NCI-H446 (cell line): Measurements from ENCODE around the gene LPP.
"Not testable (repeated sequence)": the region's sequence is repeated elsewhere in the genome, so short reads cannot be mapped to it uniquely, and the experiment has no call there.

Experiments used
- DNase-seq, 2 experiments: peaks; one replicate each; lab custom pipeline; 2025; lab: John Stamatoyannopoulos, UW

LPP gene

GRCh38 chr3:188634285-188634684 lies 480.3 kb downstream of the LPP start:
- DNase-seq: no peak

- no peak for DNase-seq
Observed at GRCh38 chr3:188635258-188636042, 481.5 kb downstream of the LPP start.

- DNase-seq: not testable (repeated sequence)
Observed at GRCh38 chr3:188636292-188636691, 482.3 kb downstream of the LPP start.

- no peak for DNase-seq
Observed at GRCh38 chr3:188641076-188641475, 487.1 kb downstream of the LPP start.

GRCh38 chr3:188643736-188644135 lies 489.8 kb downstream of the LPP start:
- no peak for DNase-seq

GRCh38 chr3:188646592-188646991 lies 492.6 kb downstream of the LPP start:
- peak in 1 of 2 experiments; percentile 26 for DNase-seq

GRCh38 chr3:188647237-188647636 lies 493.3 kb downstream of the LPP start:
- DNase-seq: no peak

- DNase-seq: no peak
Observed at GRCh38 chr3:188649521-188649920, 495.6 kb downstream of the LPP start.

- no peak for DNase-seq
Observed at GRCh38 chr3:188656196-188656982, 502.4 kb downstream of the LPP start.

- DNase-seq: no peak
Observed at GRCh38 chr3:188658606-188659005, 504.6 kb downstream of the LPP start.

GRCh38 chr3:188659449-188660090 lies 505.6 kb downstream of the LPP start:
- peak in 1 of 2 experiments; percentile 23 for DNase-seq

- no peak for DNase-seq
Observed at GRCh38 chr3:188660415-188660814, 506.5 kb downstream of the LPP start.

GRCh38 chr3:188661806-188662205 lies 507.8 kb downstream of the LPP start:
- DNase-seq: no peak

- no peak for DNase-seq
Observed at GRCh38 chr3:188662214-188662613, 508.3 kb downstream of the LPP start.

GRCh38 chr3:188662795-188663194 lies 508.8 kb downstream of the LPP start:
- DNase-seq: no peak

GRCh38 chr3:188663839-188664238 lies 509.9 kb downstream of the LPP start:
- DNase-seq: no peak

GRCh38 chr3:188664795-188665194 lies 510.8 kb downstream of the LPP start:
- DNase-seq: no peak

- DNase-seq: no peak
Observed at GRCh38 chr3:188667926-188668325, 514.0 kb downstream of the LPP start.

GRCh38 chr3:188670446-188670845 lies 516.5 kb downstream of the LPP start:
- no peak for DNase-seq

GRCh38 chr3:188671971-188672370 lies 518.0 kb downstream of the LPP start:
- DNase-seq: no peak

- no peak for DNase-seq
Observed at GRCh38 chr3:188672840-188673239, 518.9 kb downstream of the LPP start.

GRCh38 chr3:188673646-188674186 lies 519.8 kb downstream of the LPP start:
- no peak for DNase-seq
